ENCODE measurements around the gene PIEZO2. TPM values are rescaled to one million over a fixed set of nuclear protein-coding genes. Genes with fewer than 3 reads are reported as not detected.

PIEZO2 gene
- total RNA-seq, 3 donors from 2014 or later (not counting 1 experiment from before 2014, with no cell fraction given), result not detected

DNA sequence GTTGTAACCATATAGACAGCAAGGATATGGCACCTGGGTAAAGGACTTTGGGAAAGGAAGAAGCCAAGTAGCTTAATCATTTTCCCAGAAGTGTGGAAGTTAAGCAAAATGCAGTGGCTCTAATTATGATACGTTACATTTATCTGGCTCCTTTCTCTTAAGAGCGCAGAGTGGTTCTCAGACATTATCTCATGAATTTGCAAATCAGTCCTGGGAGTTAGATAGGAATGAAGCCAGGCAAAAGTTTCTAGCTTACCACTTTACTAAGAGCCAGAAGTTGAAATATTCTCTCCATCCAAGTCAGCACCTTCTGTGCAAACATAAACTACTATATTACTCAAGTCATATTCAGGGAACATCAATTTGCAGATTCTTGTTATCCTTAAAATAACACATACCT lies 10.9 kb upstream of the PIEZO2 start:
- TF ChIP-seq, protein P1, sequence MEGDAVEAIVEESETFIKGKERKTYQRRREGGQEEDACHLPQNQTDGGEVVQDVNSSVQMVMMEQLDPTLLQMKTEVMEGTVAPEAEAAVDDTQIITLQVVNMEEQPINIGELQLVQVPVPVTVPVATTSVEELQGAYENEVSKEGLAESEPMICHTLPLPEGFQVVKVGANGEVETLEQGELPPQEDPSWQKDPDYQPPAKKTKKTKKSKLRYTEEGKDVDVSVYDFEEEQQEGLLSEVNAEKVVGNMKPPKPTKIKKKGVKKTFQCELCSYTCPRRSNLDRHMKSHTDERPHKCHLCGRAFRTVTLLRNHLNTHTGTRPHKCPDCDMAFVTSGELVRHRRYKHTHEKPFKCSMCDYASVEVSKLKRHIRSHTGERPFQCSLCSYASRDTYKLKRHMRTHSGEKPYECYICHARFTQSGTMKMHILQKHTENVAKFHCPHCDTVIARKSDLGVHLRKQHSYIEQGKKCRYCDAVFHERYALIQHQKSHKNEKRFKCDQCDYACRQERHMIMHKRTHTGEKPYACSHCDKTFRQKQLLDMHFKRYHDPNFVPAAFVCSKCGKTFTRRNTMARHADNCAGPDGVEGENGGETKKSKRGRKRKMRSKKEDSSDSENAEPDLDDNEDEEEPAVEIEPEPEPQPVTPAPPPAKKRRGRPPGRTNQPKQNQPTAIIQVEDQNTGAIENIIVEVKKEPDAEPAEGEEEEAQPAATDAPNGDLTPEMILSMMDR (IDR thresholded peaks at IDR 0.05), result no peak
- H3K27me3 ChIP-seq (ENCODE audit: control insufficient read depth, insufficient read depth, low read length), result no peaks in the 10 kb centered on the region
- no peak overlapping the region for H3K27ac ChIP-seq (ENCODE audit: low read length)
- H3K9me3 Mint-ChIP-seq, result no peaks in the 10 kb centered on the region
- H3K9me3 ChIP-seq (ENCODE audit: control insufficient read depth, insufficient read depth, low read length), result no peaks in the 10 kb centered on the region
- intact Hi-C loops (cut with micrococcal nuclease), result no loop called here
- no peak overlapping the region for H3K27ac Mint-ChIP-seq
- H3K36me3 ChIP-seq (ENCODE audit: control insufficient read depth, insufficient read depth, low read length), result no peaks in the 10 kb centered on the region
- H3K36me3 Mint-ChIP-seq, result no peaks in the 10 kb centered on the region
- H3K4me1 ChIP-seq (ENCODE audit: control insufficient read depth, insufficient read depth, low read length), result no peaks in the 10 kb centered on the region
- peaks cover 0 to 8% of the 10 kb centered on the region in 2 donors for H3K27me3 Mint-ChIP-seq (ENCODE audit: low read depth in 2 of 2)
- no peak for ATAC-seq
- peaks cover 0 to 7% of the 10 kb centered on the region in 2 donors for H3K4me1 Mint-ChIP-seq
- 84% methylated on average over 2 of the region's 2 CpGs for WGBS (ENCODE audit: insufficient coverage)
- H3K4me3 ChIP-seq (ENCODE audit: low read length), result no peak overlapping the region
- DNase-seq, result no peak
- H3K4me3 Mint-ChIP-seq, result no peak overlapping the region

DNA sequence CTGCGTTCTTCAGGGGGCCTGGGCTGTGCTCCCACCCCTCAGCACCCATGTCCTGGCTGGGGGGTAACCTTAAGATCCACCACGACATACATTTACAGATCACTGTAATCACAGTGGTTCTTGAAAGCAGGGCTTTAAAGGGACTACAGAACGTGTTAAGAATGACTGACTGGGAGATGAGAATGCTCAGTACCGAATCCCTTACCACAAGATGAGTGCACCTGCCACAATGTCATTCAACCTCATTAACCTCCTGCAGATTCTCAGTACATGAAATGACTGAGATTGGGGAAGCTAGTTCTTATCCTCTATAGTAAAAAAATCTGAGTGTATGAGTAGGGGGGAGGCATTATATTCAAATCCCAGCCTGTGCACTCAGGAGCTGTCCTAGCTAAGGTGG lies 10.5 kb upstream of the PIEZO2 start:
- no peak overlapping the region for H3K27ac Mint-ChIP-seq
- Histone ChIP-seq H3K4me1 (ENCODE audit: control insufficient read depth, insufficient read depth, low read length) (no peaks in the 10 kb centered on the region), H3K27ac (ENCODE audit: low read length) (no peak overlapping the region), H3K36me3 (ENCODE audit: control insufficient read depth, insufficient read depth, low read length) (no peaks in the 10 kb centered on the region), H3K4me3 (ENCODE audit: low read length) (no peak overlapping the region), H3K9me3 (ENCODE audit: control insufficient read depth, insufficient read depth, low read length) (no peaks in the 10 kb centered on the region), H3K27me3 (ENCODE audit: control insufficient read depth, insufficient read depth, low read length) (no peaks in the 10 kb centered on the region)
- peaks cover 0 to 7% of the 10 kb centered on the region in 2 donors for H3K4me1 Mint-ChIP-seq
- peaks cover 0 to 10% of the 10 kb centered on the region in 2 donors for H3K27me3 Mint-ChIP-seq (ENCODE audit: low read depth in 2 of 2)
- intact Hi-C loops (cut with micrococcal nuclease), result no loop called here
- DNase-seq (no peak), ATAC-seq (no peak)
- H3K36me3 Mint-ChIP-seq, result no peaks in the 10 kb centered on the region
- TF ChIP-seq, protein P1 (IDR thresholded peaks at IDR 0.05), result no peak
- no peaks in the 10 kb centered on the region for H3K9me3 Mint-ChIP-seq
- no peak overlapping the region for H3K4me3 Mint-ChIP-seq
- whole genome bisulfite sequencing (ENCODE audit: insufficient coverage), result 50% methylated on average over 3 of the region's 4 CpGs

DNA sequence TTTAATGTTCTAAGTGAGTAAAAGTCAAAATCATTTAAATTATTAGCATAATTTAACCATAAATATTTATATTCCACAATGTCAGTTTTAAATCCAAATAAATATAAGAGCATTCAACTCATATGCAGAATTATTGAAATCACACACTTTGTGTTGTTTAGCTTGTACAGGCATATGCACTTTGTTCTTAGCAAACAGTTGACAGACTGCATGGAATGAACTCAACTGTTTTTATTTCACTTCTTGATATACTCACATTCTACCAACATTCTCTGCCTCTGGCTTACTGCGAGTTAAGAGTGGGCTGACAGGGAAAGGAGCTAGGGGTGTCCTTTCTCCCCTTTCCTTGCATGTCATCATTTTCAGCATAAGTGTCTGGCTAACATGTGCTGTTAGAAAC lies 7.6 kb upstream of the PIEZO2 start:
- H3K27ac Mint-ChIP-seq, result no peak overlapping the region
- intact Hi-C loops (cut with micrococcal nuclease), result no loop called here
- Histone ChIP-seq H3K4me3 (ENCODE audit: low read length) (no peak overlapping the region), H3K27me3 (ENCODE audit: control insufficient read depth, insufficient read depth, low read length) (no peaks in the 10 kb centered on the region), H3K4me1 (ENCODE audit: control insufficient read depth, insufficient read depth, low read length) (no peaks in the 10 kb centered on the region), H3K9me3 (ENCODE audit: control insufficient read depth, insufficient read depth, low read length) (no peaks in the 10 kb centered on the region), H3K36me3 (ENCODE audit: control insufficient read depth, insufficient read depth, low read length) (no peaks in the 10 kb centered on the region), H3K27ac (ENCODE audit: low read length) (no peak overlapping the region)
- H3K9me3 Mint-ChIP-seq, result no peaks in the 10 kb centered on the region
- WGBS (ENCODE audit: insufficient coverage), result 100% methylated on average over 1 of the region's 1 CpG
- H3K36me3 Mint-ChIP-seq, result no peaks in the 10 kb centered on the region
- H3K27me3 Mint-ChIP-seq (ENCODE audit: low read depth in 2 of 2), result peaks cover 0 to 6% of the 10 kb centered on the region in 2 donors
- H3K4me1 Mint-ChIP-seq, result no peaks in the 10 kb centered on the region
- DNase-seq (no peak), ATAC-seq (no peak)
- H3K4me3 Mint-ChIP-seq, result no peak overlapping the region
- TF ChIP-seq, protein P1 (IDR thresholded peaks at IDR 0.05), result no peak

DNA sequence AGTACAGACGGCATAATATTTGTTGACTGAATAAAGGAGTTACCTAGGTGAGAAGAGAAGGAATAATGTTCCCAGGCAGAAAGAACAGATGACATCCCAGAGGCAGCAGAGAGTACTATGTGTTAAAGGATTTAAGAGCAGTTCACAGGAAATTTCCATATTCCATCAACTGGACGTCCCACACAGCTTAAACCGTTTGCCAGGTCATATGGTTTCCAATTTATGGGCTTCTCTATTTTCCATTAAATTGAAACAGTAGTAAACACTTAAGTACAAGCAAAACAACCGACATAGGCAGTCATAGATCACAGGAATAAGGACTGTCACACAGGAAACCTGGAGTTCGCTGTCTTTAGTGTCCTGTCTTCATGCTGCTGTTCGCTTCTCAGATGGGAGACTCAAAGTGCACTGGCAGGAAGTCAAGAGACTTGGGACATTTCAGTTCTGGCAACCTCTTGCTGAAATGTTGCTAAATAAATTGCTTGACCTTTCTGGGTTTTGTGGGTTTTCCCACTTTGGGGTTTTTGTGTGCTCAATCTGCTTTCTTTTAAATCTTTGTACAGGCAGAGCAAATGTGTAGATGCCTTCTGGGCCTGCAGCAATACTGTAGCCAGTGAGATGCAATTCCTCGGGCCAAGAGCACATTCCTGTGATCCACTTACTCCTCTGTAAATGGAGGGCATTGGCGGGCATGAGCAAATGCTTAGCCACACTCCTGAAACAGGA lies 5.8 kb upstream of the PIEZO2 start:
- Mint-ChIP-seq H3K4me1 (no peaks in the 10 kb centered on the region), H3K36me3 (no peaks in the 10 kb centered on the region), H3K27ac (no peak overlapping the region), H3K4me3 (no peak overlapping the region), H3K9me3 (no peaks in the 10 kb centered on the region), H3K27me3 (ENCODE audit: low read depth in 2 of 2) (peaks cover 10 to 23% of the 10 kb centered on the region in 2 donors)
- H3K9me3 ChIP-seq (ENCODE audit: control insufficient read depth, insufficient read depth, low read length), result no peaks in the 10 kb centered on the region
- no peak for ATAC-seq
- intact Hi-C loops (cut with micrococcal nuclease), result no loop called here
- no peak overlapping the region for H3K4me3 ChIP-seq (ENCODE audit: low read length)
- no peak for DNase-seq
- no peak overlapping the region for H3K27ac ChIP-seq (ENCODE audit: low read length)
- H3K4me1 ChIP-seq (ENCODE audit: control insufficient read depth, insufficient read depth, low read length), result no peaks in the 10 kb centered on the region
- no peaks in the 10 kb centered on the region for H3K27me3 ChIP-seq (ENCODE audit: control insufficient read depth, insufficient read depth, low read length)
- TF ChIP-seq, protein P1 (IDR thresholded peaks at IDR 0.05), result no peak
- WGBS (ENCODE audit: insufficient coverage), result 64% methylated on average over 8 of the region's 8 CpGs
- no peaks in the 10 kb centered on the region for H3K36me3 ChIP-seq (ENCODE audit: control insufficient read depth, insufficient read depth, low read length)
